Caki2 (cell line): Measurements from ENCODE around the gene PMS2. TPM values are rescaled to one million over a fixed set of nuclear protein-coding genes. Genes with fewer than 3 reads are reported as not detected.
A peak's percentile ranks its signal among the peaks of the same experiment; 100 is the strongest.
"Not testable (repeated sequence)": the region's sequence is repeated elsewhere in the genome, so short reads cannot be mapped to it uniquely, and the experiment has no call there.

Experiments used
- DNase-seq: peaks from one replicate; pipeline ENCODE4 v3.0.0-alpha.2; 2015; ENCODE audit warnings: low read depth
- in situ Hi-C: cut with HindIII; loops from 2 replicates; pipeline ENCODE4 v1.10.0; 2016; ENCODE audit warnings: low sequenced_read_pairs, low pct_unique_long_range_greater_than_20kb, mixed read lengths
- total RNA-seq: library from RNA; depleted of rRNA; stranded (reverse); fragments of >200 nt; shearing (Covaris generic); gene quantifications from 2 replicates; pipeline ENCODE4 v1.2.3, GENCODE V29; 2014; ENCODE audit warnings: low replicate concordance; rRNA removed

The PMS2 gene
- total RNA-seq, 1 experiment from 2014 or later = 23.9 TPM

GRCh38 chr7:5931905-5932644 is 76.8 kb downstream of the PMS2 start:
- DNase-seq = peak; percentile 68
- in situ Hi-C loops = not testable (repeated sequence)

GRCh38 chr7:5931250-5931649 is 77.6 kb downstream of the PMS2 start:
- DNase-seq = not testable (repeated sequence)

GRCh38 chr7:5930290-5930689 is 78.6 kb downstream of the PMS2 start:
- in situ Hi-C loops, DNase-seq: not testable (repeated sequence)

More at GRCh38 chr7:5931250-5931649, 77.6 kb downstream of the PMS2 start:
- in situ Hi-C loops = not testable (repeated sequence)

GRCh38 chr7:5926263-5926870 is 82.5 kb downstream of the PMS2 start:
- DNase-seq, in situ Hi-C loops: not testable (repeated sequence)

- DNase-seq, in situ Hi-C loops: not testable (repeated sequence)
Observed at GRCh38 chr7:5924630-5925029, 84.2 kb downstream of the PMS2 start.

- in situ Hi-C loops, DNase-seq: not testable (repeated sequence)
Observed at GRCh38 chr7:5924180-5924579, 84.7 kb downstream of the PMS2 start.

Other genes starting within 250 kb of the PMS2 start
- 26.8 and 29.0 TPM in 2 replicates for gene RNF216, start 227.4 kb downstream of the PMS2 start, total RNA-seq
- not detected in 2 replicates for gene OCM, start 128.3 kb downstream of the PMS2 start, total RNA-seq
- 69.8 and 109 TPM in 2 replicates for gene CCZ1, start 110.3 kb downstream of the PMS2 start, total RNA-seq
- gene RSPH10B, start 38.4 kb downstream of the PMS2 start, total RNA-seq = not detected in 2 replicates
- 114 and 138 TPM in 2 replicates for gene AIMP2, start 223 bp upstream of the PMS2 start, total RNA-seq
- gene ANKRD61, start 22.3 kb upstream of the PMS2 start, total RNA-seq = not detected in 2 replicates
- 150 and 200 TPM in 2 replicates for gene EIF2AK1, start 50.1 kb upstream of the PMS2 start, total RNA-seq
- 7.0 and 15.3 TPM in 2 replicates for gene USP42, start 95.9 kb upstream of the PMS2 start, total RNA-seq